COR-L47 (cell line): ENCODE measurements around the gene GRIA1.

Source experiments
- DNase-seq: peaks from one replicate; lab custom pipeline; 2025; lab: John Stamatoyannopoulos, UW

The GRIA1 gene

DNA sequence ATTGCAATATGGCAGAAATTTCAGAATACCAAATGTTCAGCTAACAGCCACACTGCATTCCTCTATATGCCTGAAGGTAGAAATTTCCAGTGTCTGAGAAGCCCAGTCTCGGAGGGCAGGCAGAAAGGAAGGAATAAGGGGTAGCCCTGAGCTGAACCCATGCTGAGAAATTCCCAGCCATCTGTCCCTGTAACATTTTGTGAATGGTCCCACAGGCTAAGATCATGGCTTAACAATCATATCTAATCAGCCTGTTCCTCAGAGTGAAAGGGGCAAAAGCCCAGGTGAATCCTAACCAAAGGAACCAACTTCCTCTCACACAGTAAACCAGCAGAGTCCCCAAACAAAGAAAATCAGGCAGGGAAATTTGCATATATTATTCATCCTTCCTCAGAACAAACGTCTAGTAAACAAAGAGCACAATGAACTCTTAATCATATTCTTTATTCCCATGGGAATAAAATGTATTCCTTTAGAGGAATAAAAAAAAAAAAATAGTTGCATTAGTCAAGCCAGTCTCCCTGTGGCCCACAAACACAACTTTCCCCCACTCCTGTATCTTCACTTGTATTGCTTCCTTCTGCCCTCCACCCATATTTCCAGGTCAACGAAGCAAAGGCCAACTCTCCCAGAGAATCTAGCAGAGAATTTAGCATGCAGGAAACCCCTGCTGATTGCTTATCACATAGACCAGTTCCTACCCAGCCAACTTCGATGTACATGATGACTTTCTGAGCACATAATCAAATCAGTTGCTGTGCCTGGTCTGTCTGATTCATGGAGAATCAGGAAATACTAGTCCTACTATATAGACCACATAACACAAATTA lies 290.6 kb downstream of the GRIA1 start:
- no peak for DNase-seq

DNA sequence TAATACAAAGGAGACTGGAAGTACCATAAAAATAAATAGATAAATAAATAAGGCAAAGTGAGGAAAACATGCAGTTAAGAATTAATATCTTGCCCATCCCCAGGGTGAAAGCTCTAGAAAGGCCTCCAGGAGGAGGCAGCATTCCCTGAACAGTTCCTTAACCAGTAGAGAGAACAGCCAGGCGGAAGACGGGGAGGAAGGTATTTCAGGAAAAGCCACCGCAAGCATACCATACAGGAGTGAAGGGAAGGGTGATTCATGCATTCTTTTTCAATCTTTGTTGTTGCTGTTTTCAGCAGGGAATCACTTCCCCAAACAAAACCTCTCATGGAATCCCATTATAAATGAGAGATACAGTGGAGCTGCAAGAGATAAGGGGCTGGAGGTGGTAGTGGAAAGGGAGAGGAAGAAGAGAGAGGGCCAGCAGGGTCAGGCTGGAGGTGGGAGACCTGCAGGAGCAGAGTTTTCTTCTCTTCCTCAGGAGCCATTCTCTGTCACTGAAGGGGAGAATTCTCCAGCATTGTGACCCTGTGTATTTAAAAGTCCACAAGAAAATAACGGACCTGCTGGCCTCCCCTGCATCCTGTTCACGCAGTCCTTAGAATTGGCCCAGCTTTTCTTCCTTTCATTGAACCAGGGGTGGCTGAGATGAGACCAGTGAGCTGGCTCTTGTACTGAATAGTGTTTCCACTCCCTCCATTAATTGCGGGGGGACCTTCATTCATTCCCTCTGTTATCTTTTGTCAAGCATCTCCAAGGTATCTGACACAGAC lies 292.3 kb downstream of the GRIA1 start:
- DNase-seq, result no peak

DNA sequence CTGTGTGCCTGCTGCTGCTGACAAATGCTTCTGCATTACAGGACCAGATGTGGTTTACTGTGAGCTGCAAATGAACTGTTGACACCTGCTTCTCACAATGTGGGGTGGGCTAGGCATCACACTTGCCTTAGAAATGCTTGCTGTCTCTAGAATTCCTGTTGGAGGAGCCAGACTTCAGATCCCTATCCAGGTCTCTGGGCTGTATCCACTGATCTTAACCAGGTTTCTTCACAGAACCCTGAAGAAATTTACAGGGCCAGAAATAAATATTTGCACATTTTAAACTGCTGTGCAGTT lies 292.8 kb downstream of the GRIA1 start:
- DNase-seq, result no peak

DNA sequence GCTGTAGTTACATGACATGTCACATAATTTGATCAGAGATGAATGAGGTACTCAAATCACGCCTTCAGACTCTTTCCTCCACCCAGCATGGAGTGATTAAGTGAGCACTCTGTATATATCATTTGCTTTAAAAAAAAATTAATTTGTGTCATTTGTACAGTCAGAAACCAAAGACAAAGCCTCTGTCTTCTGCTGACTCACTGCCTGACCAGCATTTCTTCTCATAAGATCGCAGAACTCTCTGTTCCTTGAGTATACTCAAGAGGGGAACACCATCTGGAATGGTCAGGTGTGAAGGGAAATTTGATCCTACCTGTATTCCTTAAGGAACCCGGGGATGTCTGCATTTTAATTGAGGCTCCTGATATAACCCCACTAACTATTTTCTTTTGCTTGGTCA lies 293.8 kb downstream of the GRIA1 start:
- DNase-seq, result no peak

DNA sequence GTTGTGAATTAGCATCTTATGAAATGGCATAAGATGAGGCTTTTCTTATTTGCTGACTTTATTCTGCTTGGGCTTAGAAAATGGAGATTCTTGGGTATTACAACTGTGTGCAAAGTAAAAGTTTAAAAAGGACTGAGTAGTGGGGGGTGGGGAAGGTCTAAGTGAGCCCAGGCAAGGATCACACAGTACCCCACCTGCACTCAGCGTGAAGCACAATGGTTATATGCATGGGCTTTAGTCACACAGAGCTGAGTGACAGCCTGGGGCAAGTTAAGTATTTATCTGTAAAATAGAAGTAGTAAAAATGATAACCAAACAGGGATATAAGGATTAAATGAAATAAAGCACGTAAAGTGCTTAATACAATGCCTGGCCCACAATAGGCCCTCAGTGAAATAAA lies 300.9 kb downstream of the GRIA1 start:
- DNase-seq, result no peak

- DNase-seq, result no peak
These were observed 301.8 kb downstream of the GRIA1 start for GRCh38 chr5:153792305-153792704.

GRCh38 chr5:153793699-153794098 lies 303.2 kb downstream of the GRIA1 start:
- DNase-seq, result no peak

GRCh38 chr5:153794327-153794726 lies 303.9 kb downstream of the GRIA1 start:
- DNase-seq, result no peak

DNA sequence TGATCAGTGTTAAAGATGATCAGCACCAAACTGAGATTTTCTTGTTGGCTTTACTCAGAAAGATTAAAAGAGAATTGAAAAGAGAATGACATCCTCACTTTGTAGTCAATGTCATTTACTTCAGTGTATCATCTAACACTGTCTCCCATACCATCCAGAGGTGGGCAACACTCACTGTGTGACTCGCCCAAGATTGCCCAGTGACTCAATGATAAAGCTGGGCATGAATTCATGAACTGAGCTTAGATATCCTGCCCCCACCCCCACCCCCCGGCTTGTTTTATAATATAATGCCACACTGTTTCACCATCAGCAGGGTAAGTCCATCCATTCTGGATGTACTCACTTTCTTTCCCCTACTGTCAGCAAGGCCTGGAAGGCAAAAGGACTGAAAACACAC lies 306.1 kb downstream of the GRIA1 start:
- no peak for DNase-seq

DNA sequence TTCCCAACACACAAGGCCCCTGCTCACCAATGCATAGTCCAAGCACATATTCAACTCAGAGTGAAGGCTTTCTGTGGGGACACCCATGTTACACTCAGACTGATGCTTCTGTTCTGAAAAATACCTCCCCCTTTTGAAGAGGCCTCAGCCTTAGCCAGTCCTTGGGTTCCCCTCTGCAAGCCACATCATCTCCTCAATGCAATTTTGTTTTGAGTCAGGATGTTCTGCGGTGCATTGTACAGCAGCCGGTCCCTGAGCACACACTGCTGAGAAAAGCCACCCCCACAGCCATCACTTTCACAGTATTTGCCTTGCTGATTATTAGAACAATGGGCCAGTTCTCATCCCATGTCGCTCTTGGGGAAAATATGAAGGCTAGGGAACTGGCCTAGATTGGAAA lies 307.0 kb downstream of the GRIA1 start:
- no peak for DNase-seq

- no peak for DNase-seq
These were observed 308.4 kb downstream of the GRIA1 start for GRCh38 chr5:153798830-153799229.

DNA sequence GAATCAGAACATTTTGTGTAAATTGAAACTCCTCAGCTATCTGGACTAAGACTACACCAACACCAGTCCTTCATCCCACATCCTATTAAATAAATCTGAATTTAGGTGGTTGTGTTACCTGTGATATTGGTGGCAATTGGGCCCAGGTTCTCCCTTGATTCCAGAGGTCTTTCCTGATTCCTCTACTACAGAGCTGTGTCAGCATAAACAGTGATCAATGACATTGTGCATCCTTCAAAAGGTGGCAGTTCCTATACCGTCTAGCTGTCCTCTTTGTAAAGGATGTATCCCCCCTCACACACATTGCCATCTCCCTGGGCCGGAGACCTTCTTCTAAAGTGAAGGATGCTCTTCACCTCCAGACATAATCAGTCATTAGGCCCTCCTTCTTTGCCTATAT lies 309.0 kb downstream of the GRIA1 start:
- no peak for DNase-seq

DNA sequence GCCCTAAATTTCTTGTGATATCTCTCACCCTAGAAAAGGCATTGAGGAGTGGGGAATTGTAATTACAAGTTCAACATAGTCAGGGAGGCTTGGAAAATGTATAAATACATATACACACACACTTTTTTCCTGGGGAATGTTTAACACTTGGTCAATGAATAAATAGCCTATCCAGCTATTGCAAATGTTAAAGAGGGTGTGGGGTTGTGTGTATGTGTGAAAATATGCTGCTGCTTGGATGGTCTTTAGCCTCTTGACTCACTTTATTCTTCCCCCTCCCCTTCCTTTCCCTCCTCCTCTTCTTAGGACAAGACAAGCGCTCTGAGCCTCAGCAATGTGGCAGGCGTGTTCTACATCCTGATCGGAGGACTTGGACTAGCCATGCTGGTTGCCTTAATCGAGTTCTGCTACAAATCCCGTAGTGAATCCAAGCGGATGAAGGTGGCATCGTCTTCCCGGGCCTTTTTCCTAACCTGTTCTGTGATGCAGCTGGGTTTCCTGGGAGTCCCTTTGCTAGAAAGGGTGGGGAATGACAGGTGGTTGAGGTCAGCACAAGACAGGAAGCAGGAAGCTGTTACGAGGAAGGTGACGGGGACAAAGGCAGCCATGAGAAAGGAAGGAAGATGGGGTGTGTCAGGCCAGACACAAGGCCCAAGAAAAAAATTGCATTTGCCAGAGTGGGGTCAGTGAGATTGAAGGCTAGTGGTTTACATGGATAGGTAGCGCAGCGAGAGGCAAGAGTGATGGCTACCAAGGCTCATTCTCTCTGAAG lies 311.8 kb downstream of the GRIA1 start:
- no peak for DNase-seq

GRCh38 chr5:153807801-153808200 lies 317.3 kb downstream of the GRIA1 start:
- no peak for DNase-seq

- no peak for DNase-seq
These were observed 318.7 kb downstream of the GRIA1 start for GRCh38 chr5:153809166-153809565.

- no peak for DNase-seq
These were observed 323.4 kb downstream of the GRIA1 start for GRCh38 chr5:153813901-153814300.

DNA sequence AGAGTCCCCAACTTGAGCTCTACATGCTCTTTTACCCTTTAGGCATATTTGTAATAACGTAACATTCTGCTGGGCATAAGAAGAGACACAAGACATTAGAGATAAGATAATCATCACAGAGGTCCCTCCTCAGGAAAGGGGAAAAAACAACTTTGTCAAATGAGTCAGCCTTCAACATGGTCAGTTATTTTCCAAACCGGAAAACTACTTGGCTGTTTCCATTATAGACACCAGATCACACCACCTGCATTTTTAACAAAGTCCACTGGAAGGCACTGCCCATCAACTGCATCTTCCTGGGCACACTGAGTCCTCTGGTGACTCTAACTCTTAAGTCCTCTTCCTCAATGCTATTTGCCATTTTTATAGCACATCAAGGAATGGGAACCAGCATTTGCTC lies 326.4 kb downstream of the GRIA1 start:
- DNase-seq, result no peak

DNA sequence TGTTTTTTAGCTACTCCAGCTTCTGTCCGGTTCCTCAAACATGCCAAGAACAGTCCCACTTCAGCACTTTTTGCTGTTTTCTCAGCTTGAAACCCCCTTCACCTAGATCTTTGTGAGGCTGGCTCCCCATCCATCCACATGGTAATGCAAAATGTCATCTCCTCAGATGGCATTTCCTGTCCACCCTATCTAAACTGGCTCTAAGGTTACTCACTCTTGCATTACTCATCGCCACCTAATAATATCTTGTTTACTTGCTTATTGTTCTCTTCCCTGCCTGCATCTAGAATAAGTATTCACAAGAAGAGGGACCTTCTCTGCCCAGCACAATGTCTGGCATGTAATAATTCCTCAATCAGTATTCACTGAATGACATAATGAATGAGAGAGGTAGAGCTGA lies 328.2 kb downstream of the GRIA1 start:
- DNase-seq, result no peak

- no peak for DNase-seq
These were observed 332.6 kb downstream of the GRIA1 start for GRCh38 chr5:153823036-153823435.

- no peak for DNase-seq
These were observed 334.4 kb downstream of the GRIA1 start for GRCh38 chr5:153824909-153825308.

GRCh38 chr5:153827397-153827796 lies 336.9 kb downstream of the GRIA1 start:
- DNase-seq, result no peak

- DNase-seq, result no peak
These were observed 339.1 kb downstream of the GRIA1 start for GRCh38 chr5:153829510-153830065.

GRCh38 chr5:153831973-153832372 lies 341.5 kb downstream of the GRIA1 start:
- no peak for DNase-seq
